Measurements from ENCODE around the gene NECTIN1.

The NECTIN1 gene

GRCh38 chr11:119728651-119729580 lies at the start of gene NECTIN1:
NECTIN1 (minus strand) TSS chr11:119729200; CDS start chr11:119728553, 647 bp downstream.
- peak; percentile 69 for DNase-seq (ENCODE audit: low read depth)

GRCh38 chr11:119778391-119779194 lies 49.6 kb upstream of the NECTIN1 start:
- DNase-seq (ENCODE audit: low read depth) = no peak

GRCh38 chr11:119777940-119778339 lies 48.9 kb upstream of the NECTIN1 start:
- no peak for DNase-seq (ENCODE audit: low read depth)

GRCh38 chr11:119776651-119777050 lies 47.7 kb upstream of the NECTIN1 start:
- no peak for DNase-seq (ENCODE audit: low read depth)

- no peak for DNase-seq (ENCODE audit: low read depth)
Observed at GRCh38 chr11:119776031-119776636, 47.1 kb upstream of the NECTIN1 start.

- DNase-seq (ENCODE audit: low read depth) = no peak
Observed at GRCh38 chr11:119774172-119774763, 45.3 kb upstream of the NECTIN1 start.

GRCh38 chr11:119772641-119773415 lies 43.8 kb upstream of the NECTIN1 start:
- no peak for DNase-seq (ENCODE audit: low read depth)

GRCh38 chr11:119772076-119772475 lies 43.1 kb upstream of the NECTIN1 start:
- no peak for DNase-seq (ENCODE audit: low read depth)

GRCh38 chr11:119771172-119771770 lies 42.3 kb upstream of the NECTIN1 start:
- DNase-seq (ENCODE audit: low read depth) = no peak

- DNase-seq (ENCODE audit: low read depth) = no peak
Observed at GRCh38 chr11:119765628-119766027, 36.6 kb upstream of the NECTIN1 start.

GRCh38 chr11:119764108-119764868 lies 35.3 kb upstream of the NECTIN1 start:
- no peak for DNase-seq (ENCODE audit: low read depth)

GRCh38 chr11:119763071-119763728 lies 34.2 kb upstream of the NECTIN1 start:
- no peak for DNase-seq (ENCODE audit: low read depth)

- DNase-seq (ENCODE audit: low read depth) = no peak
Observed at GRCh38 chr11:119759747-119760412, 30.9 kb upstream of the NECTIN1 start.

GRCh38 chr11:119759324-119759723 lies 30.3 kb upstream of the NECTIN1 start:
- no peak for DNase-seq (ENCODE audit: low read depth)

GRCh38 chr11:119758291-119758690 lies 29.3 kb upstream of the NECTIN1 start:
- DNase-seq (ENCODE audit: low read depth) = no peak

- DNase-seq (ENCODE audit: low read depth) = no peak
Observed at GRCh38 chr11:119757378-119757777, 28.4 kb upstream of the NECTIN1 start.

GRCh38 chr11:119756169-119756865 lies 27.3 kb upstream of the NECTIN1 start:
- DNase-seq (ENCODE audit: low read depth) = no peak

GRCh38 chr11:119755356-119756071 lies 26.5 kb upstream of the NECTIN1 start:
- no peak for DNase-seq (ENCODE audit: low read depth)

Data from activated gamma-delta T cell treated with anti-CD3 and anti-CD28 coated beads, Interleukin-2, amount 50 U/mL, for 16 hours (primary cell).